Amygdala (tissue), 56 donors: Measurements from ENCODE around the gene VDR.

Experiments
- DNase-seq, 56 donors: peaks; one replicate each; lab custom pipeline; 2025; lab: John Stamatoyannopoulos, UW

VDR gene

DNA sequence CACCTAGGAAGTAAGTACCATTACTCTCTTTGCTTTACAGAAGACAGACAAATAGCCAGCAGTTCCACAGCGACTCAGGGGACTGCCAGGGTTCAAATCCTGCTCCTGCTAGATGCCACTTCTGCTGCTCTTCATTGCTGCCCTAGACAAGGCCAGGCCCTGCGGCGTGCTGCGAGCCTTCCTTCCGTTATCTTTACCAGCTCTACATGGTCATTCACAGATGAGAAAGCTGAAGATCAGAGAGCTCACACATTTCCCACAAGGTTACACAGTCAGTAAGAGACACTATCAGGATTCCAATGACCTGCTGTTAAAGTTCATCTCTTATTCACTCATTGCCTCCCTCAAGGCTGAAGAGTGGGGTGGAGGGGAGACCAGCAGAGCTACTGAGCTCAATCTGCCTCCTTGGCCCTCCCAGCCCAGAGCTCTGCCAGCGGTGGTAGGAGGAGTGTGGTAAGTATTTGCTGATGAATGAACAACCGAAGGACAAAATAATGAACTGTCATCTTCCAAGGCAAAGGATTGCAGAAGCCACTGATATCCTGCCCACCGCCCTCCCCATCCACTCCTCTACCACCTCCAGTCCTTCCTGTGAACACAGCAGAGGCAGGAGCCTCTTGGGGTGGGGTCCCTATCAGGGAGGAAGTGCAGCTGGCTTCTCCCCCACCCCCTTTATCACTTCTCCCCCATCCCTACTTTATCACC lies 70.4 kb downstream of the VDR start:
- no peak for DNase-seq

DNA sequence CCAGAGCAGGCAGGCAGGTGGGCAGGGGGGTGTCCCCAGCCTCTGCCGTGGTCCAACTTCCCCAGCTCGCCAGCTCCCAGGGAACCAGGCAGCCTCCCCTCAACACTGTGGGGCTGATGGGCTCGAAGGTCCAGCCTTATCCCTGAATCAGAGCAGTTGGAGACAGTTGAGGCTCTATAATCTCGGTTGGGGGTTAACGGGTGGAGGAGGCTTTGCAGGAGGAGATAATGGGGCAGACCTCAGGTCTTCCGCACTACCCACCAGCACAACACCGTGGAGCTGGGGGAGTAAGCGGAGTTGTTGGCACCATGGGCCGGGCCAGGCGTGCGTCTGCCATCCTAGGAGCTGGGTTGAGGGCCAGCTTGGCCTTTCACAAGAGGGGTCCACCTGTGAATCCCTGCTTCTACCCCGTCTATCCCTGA lies 71.2 kb downstream of the VDR start:
- DNase-seq: no peak

DNA sequence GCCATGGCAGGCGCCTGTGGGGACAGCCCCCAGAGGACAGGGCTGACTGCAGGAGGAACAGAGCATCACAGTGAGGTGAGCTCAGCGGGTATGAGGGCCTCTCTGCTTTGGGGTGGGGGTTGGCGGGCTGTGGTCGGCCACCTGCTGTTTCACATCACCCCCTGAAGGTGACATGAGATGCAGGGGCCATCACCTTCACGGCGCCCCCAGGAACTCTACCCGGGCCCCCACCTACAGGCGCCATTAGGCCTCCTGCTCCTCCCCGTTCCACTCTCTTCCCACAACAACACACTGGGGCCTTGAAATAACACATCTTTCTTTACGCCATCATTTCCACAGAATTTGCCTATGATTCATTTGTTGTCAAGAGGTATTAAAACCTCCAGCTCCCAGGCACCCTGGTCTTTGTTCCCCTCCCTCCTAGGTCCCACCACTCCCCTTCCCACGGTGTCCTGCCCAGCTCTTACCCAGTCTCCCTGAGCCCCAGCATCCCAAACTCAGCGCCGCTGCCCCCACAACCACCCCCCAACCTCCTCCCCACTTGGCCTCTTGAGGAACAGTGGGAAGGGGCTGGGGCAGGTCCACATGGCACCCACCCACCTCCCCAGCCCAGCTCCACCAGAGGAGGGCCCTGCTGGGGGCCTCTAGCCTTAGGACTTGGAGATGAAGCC lies 72.4 kb downstream of the VDR start:
- DNase-seq: no peak

DNA sequence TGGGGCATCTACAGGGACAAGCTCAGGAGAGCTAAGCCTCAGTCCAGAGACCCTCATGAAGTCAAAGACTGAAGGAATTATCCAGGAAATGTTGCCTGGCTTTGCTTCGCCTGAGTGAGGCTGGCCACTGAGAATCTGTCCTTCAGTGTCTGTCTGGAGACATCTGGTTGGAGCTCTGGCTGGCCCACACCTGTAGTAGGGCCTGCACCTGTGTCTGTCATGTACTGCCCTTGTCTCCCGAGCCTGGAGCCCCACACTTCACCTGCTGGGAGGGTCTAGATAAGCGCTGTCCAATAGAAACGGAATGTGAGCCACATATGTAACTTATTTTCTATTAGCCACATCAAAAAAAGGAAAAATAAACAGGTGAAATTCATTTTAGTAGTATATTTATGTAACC lies 75.2 kb downstream of the VDR start:
- no peak for DNase-seq

DNA sequence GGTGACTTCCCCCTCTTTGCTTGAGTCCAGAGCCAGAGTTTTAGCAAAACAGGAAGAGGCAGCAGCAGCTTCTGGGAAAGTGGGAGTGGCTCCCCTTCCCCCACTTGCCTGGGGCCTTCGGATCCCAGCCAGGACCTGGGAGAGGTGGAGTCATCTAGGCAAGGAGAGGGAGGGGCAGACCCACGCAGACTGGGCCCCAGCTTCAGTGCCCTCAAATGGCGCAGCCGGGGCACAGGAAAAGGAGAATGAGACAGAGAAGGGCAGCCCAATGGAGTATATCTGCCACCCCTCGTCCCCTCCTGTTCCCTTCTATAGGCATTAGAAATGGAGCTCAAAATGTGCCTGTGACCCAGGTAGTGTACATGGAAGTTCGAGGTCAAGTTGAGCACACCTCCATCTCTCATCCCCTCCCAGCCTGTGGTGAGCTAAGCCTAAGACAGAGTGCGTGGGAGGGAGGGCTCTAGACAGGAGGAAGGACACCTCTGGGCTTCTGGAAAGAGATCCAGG lies 75.8 kb downstream of the VDR start:
- no peak for DNase-seq

DNA sequence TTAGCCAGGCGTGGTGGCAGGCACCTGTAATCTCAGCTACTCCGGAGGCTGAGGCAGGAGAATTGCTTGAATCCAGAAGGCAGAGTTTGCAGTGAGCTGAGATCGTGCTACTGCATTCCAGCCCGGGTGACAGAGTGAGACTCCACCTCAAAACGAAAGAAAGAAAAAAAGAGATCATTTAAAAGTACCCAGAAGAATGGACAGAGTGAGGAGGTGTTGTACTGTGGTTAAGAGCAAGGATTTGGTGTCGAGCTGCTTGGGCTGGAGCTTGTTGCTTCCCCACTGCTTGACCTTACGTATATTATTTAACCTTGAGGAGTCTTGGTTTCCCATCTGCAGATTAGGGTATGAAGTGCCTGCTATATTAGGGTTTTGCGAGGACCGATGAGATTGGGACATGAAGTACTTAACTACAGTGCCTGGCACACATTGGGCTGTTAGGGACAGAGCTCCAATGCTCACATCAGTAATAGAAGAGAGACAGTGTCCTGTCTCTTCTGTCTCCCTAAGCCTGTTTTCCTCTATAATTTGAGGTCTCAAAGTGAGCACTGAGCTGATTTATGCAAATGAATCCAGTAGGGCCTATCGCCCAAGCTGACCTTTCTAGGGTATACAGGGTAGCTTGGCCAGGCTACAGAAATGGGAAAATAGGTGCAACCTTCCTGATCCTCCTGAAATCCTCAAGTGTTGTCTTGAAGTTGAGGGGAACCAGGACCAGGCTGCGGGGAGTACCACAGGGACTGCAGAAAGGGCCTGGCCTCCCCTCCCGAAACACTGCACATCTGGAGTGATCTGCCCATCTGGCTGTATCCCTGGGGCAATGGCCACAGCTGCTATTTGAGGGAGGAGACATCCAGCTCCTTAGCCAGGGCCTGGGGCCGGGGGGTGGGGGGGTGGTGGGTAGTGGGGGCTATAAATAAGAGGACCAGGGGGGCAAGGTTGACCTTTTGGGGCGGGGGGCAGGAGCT lies 76.5 kb downstream of the VDR start:
- no peak for DNase-seq

DNA sequence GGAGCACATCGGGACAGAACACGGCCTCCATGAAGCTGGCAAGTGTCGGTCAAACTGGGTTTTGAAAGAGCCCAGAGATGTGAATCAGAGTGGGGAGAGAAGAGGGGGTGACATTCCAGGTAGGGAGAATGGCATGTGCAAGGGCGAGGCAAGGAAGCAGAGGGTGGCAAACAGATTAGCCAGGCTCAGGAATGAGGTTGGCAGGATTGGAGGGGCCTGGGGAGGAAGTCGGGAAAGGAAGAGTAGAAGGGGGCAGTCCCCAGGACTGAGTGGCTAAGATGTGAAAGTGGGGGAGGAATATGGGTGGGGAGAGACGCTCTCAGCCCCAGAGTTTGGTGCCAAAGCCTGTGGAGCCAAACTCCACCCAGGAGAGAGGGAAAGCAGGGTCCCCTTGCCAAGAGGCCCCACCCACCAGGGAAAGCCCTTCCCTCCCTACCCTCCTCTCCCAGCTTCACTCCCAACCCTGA lies 79.6 kb downstream of the VDR start:
- no peak for DNase-seq

DNA sequence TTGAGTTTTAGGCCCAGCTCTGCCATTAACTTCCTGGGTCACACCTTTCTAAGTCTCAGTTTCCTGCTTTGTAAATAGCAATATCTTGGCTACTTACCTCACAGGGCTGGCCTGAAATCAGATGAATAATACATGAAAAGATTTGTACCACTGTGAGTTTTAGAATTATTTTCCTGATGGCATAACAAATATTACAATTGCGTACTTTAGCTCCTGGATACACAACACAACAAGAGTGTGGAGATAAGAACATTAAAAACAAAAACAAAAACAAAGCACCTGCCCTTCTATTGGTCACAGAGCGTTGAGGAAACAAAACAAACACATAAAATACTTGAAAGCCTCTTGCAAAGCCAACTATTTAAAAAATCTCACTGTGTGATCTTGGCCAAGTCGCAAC lies 80.2 kb downstream of the VDR start:
- no peak for DNase-seq

DNA sequence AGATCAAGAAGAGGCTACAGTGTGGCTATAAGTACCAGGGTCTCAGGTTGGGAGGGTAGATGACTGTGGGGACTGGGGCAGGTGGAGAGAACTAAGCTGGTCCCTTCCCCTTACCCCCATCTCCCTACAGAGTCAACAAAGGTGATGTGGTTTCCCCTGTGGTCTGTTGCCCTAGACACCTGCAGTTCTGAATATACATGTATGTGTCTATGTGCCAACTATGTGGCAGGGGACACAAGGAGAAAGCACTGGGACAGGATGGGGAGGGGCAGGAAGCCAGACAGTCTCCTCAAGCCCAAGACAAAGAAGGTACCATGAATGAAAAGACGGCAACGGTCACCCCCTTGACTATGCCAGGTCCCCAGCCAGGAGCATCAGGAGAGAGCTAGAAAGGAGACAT lies 80.6 kb downstream of the VDR start:
- no peak for DNase-seq

DNA sequence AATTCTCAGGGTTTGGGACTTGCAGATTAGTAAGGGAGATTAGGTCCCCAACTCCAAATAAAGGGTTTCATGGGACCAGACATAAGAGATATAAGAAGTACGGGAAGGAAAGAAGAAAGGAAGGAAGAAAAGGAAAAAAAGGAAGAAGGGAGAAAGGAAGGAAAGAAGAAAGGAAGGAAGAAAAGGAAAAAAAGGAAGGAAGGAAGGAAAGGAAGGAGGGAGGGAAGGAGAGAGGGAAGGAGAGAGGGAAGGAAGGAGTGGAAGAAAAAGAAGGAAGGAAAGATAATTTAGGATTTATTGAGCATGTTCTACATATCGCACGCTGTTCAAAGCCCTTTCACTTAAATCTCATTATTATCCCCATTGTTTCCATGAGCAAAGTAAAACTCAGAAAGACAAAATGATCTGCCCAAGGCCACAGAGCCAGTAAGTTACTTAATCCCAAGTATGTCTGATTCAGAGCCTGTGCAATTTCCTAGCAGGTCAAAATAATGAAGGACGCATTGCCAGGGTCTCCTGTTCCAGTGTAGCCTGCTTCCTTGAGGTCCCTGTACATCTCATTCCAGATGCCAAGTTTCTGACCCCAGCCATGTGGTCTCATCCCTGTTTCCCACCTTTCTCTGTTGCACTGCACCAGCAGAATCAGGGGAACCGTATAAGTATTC lies 81.2 kb downstream of the VDR start:
- DNase-seq: no peak

DNA sequence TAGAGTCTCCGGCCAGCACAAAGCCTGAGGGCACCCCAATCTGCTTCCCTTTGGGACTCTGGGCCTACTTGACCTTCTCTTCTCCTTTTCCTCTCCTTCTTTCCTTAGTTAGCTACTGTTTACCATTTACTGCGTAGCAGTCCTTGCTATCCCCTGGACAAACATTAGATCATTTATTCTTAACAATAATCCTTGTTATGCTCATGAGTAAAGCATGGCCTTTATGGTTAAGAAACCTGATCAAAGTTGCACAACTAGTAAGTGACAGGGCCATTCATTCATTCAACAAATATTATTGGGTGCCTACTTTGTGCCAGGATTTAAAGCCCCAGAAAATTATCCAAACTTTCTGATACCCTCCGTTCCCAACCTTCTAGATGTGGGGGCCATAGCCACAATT lies 81.9 kb downstream of the VDR start:
- no peak for DNase-seq

DNA sequence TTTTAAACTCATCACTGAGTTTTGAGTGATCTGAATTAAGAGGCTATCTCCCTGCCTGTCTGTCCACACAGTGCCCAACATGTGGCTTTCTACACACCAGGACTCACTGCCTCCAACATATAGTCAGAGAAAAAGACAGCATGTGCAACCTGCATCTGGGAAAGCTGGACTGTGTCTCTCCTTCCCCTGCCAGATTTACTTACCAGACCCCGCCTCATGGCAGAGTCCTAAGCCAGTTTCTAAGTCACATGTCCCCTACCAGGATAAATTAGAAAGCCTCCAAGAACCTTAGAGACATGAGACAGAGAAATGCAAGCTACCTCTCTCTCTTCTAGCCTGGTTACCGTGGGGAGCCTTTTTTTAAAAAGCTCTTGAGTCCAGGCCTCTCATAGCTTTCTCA lies 82.4 kb downstream of the VDR start:
- no peak for DNase-seq

DNA sequence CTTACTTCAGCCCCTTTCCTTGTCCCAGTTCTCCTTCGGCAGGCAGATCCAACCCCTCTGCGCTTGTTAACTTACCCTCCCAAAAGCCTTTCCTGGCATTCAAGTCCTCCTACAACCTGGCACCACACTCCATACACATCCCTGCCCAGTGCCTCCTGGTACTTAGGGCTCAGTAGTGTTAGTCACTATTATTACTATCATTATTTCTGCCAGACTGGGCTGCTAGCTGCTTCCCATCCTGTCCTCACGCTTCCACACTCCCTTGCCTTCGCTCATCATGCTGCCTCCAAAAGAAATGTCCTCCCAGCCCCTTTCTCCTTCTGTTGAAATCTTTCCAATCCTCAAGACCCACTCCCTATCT lies 83.5 kb downstream of the VDR start:
- no peak for DNase-seq

DNA sequence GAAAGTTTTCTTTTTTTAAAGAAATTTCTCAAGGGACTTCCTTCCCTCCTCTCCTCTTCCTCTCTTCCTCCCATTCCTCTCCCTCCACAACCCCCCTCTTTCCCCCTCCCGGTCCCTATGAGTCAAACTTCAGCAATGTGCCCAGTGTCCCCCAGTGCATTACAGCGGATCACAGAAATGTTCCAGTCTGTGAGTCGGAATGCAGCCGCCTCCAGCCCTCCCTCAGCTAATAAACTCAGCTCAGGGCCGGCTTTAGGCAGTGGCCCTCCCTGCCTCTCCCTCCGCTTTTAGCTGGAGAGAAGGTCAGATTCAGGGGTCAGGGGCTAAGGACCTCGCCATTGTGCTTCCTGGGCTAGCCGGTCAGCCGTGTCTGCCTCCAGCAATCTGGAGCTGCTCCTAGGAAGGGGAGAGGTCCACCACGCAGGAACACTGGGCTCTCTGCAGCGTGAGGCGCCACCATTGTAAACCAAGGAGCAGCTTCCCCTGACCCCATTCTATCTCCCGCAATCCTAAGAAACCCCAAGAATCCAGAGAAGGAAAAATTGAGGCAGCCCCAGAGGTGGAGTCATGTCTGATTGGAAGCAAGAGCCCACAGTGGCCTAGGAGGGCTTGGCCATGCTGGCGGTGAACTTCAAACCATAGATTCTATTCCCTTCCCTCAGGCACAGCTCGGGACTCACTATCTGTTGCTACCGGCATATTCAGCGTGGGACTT lies 84.0 kb downstream of the VDR start:
- peak in 11 of 56 donors; percentile 33 to 80 (median 51) for DNase-seq

DNA sequence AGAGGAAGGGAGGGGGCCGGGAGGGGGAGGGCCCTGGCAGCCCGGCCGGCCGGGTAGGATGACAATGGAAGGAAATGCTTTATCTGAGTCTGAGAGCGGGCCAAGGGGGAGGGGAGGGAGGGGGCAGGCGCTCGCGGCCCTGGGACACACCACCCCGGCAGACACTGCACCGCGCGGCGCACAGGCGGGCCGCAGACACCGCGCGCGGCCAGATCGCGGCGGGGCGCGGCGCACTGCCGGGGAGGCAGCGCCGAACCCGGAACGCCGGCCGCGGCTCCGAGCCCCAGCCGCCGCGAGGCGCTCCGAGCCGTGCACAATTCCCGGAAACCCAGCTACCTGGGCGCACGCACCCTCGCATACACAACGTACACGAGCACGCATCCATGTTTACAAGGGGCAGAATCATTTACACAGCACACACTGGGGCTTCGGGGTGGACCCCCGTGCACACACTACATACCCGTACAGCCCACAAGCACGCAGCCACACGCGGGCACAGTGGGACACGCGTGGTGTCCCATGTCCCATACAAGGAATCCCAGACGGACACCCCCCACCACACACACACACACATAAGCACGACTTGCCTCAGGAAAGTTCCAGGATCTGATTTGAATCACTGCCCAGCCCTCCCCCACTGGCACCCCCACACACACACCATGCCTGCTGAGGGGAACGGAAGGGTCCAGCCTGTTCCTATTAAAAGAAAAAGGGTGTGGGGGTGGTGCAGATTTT lies 84.7 kb downstream of the VDR start, which contains the start of gene HDAC7:
HDAC7 (minus strand) TSS at position 8 of the 735 bp plus-strand sequence. CDS start 118 bp downstream, outside the sequence.
- DNase-seq: peak in 46 of 56 donors; percentile 29 to 87 (median 68)

DNA sequence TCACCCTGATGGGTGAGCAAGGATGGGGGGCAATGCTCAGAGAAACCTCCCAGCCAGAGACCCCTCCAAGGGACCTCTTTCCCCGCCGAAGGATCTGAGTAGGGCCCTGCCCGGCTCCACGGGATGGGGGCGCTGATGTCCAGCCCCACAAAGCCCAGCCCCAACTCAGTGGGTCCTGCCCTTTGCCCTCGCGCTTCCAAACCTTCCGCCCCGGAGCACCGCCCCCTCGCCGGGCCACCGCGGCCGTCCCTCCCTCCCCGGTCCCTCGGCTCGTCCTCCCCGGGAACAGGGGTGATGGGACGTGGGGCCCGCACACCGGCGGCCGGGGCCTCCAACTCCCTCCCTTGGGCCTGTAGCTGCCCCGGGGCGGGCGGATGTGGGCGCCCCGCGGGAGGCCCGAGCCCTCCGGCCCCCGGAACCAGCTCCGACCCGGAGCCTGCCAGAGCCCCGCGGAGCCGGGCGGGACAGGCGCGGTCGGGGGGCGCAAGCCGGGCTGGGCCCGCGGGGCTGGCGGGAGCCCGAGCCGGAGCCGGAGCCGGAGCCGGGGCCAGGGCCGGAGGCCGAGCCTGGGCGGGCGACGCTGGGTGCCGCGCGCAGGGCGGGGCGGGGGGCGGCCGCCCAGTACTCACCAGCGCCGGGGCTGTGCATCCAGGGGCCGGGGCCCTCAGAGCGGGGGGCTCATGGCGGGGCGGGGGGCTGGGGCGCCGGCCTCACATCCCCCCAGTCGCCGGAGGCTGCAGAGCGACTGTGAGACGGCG lies 85.5 kb downstream of the VDR start:
- peak in 37 of 56 donors; percentile 23 to 69 (median 45) for DNase-seq

DNA sequence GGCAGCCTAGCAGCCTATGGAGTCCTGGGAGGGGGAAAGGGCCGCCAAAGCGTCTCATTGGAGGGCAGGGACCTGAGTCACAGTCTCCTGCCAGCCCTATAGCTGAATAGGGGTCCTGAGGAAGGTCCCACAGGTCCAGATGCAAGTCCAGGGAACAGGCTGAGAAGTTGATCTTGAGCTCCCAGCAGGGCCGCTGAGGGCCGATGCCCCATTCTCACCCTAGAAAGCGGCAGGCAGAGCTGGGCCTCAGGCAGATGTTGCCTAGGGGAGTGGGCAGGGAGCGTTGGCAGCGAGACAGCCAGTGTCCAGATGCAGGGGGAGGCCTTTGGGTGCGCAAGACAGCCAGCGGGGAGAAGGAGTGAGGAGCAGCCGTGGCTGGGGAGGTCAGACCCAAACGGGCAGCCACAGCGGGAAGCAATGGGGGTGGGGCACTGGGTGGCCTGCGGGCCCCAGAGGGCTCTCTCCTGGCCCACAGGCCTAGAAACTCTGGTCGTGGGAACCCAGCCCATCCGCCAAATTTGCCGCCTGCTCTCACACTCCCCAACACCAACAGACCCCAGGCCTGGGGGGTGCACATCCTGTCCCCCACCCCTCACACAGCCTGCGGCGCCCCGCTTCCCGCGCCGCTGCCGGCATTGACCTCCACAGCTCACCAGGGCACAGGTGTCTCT lies 86.2 kb downstream of the VDR start:
- DNase-seq: peak in 17 of 56 donors; percentile 20 to 74 (median 44)

DNA sequence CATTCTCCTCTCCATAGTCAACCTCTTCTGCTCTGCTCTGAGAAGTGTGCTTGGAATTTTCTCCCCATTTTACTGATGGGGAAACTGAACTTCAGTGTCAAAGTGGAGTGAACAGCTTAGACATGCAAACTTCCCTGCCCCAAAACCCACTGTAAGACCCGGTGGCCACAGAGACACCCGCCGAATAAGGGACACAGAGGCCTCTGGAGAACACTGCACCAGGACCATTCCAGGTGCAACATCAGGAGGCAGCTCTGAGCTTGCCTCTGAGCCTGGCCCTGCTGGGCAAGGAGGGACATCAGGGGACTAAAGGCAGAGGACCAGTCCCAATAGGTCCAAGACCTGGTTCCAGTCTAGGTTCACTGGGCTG lies 86.8 kb downstream of the VDR start:
- DNase-seq: no peak
